K562 (cell line): ENCODE measurements around the gene MYO6.

ENCODE experiments used
- CHD2 ChIP-seq: IDR thresholded peaks from 2 replicates; pipeline ENCODE4 v1.6.1; 2011; ENCODE audit warnings: low read depth, low read length
- FOXM1 ChIP-seq, 2 experiments: fragments of 450-650 bp in 1 of 2; sonication (generic) in 1 of 2; formaldehyde crosslinking in 1 of 2; IDR thresholded peaks; 2 replicates each; pipeline versions ENCODE4 v1.6.1 to v1.9.0; 2017 to 2022; ENCODE audit warnings: low read depth in 2 of 2, mild to moderate bottlenecking in 2 of 2, missing genetic modification reagents in 1 of 2, moderate library complexity in 1 of 2
- GABPB1 ChIP-seq: sonication (generic); formaldehyde crosslinking; IDR thresholded peaks from 2 replicates; pipeline ENCODE4 v1.8.0; 2022; ENCODE audit warnings: mild to moderate bottlenecking, missing genetic modification reagents
- RBM39 ChIP-seq: fragments of 200-400 bp; formaldehyde crosslinking; optimal IDR thresholded peaks from 2 replicates; pipeline ENCODE3; 2018; ENCODE audit warnings: low read depth, low read length
- RFX7 ChIP-seq: fragments of 250-450 bp; sonication (Bioruptor Pico); IDR thresholded peaks from 2 replicates; pipeline ENCODE4 v1.5.1; 2021; ENCODE audit warnings: mild to moderate bottlenecking
- SIN3A ChIP-seq, 2 experiments: fragments of 150-350 bp in 1 of 2; IDR thresholded peaks; 2 replicates each; pipeline ENCODE4 v1.6.1; 2011 to 2016; ENCODE audit warnings: borderline replicate concordance in 2 of 2, low read depth in 2 of 2, low read length in 2 of 2, mild to moderate bottlenecking in 2 of 2, moderate library complexity in 2 of 2; ENCODE audit not compliant: control insufficient read depth in 1 of 2
- SRSF3 ChIP-seq: fragments of 200-400 bp; formaldehyde crosslinking; IDR thresholded peaks from 2 replicates; pipeline ENCODE4 v1.6.1; 2016; ENCODE audit warnings: mild to moderate bottlenecking, low read length, moderate library complexity; ENCODE audit not compliant: insufficient read depth
- TEAD4 ChIP-seq, 2 experiments: sonication (generic) in 1 of 2; formaldehyde crosslinking in 1 of 2; IDR thresholded peaks; 2 replicates each; pipeline versions ENCODE4 v1.6.1 to v1.8.0; 2012 to 2022; ENCODE audit warnings: borderline replicate concordance in 1 of 2, inconsistent platforms in 1 of 2, low read length in 1 of 2, mild to moderate bottlenecking in 1 of 2, missing genetic modification reagents in 1 of 2
- TRIM28 ChIP-seq: fragments of 450-650 bp; IDR thresholded peaks from 2 replicates; pipeline ENCODE4 v1.6.1; 2017
- YBX1 ChIP-seq: fragments of 450-650 bp; IDR thresholded peaks from 2 replicates; pipeline ENCODE4 v1.7.1; 2016; ENCODE audit warnings: mild to moderate bottlenecking

- TF ChIP-seq GABPB1 (CRISPR knock-in tag) (no peak), TRIM28 (no peak), SIN3A (IDR thresholded peaks at IDR 0.05; ENCODE audit: borderline replicate concordance in 2 of 2, control insufficient read depth in 1 of 2, low read depth in 2 of 2, low read length in 2 of 2) (no peak), YBX1 (no peak), RFX7 (CRISPR knock-in tag) (no peak), SRSF3 (no peak), CHD2 (no peak), TEAD4 (IDR thresholded peaks at IDR 0.05; ENCODE audit: low read length) (no peak), TEAD4 (CRISPR knock-in tag; IDR thresholded peaks at IDR 0.05; ENCODE audit: borderline replicate concordance) (no peak), FOXM1 (IDR thresholded peaks at IDR 0.05; ENCODE audit: low read depth) (no peak), FOXM1 (CRISPR knock-in tag; IDR thresholded peaks at IDR 0.05; ENCODE audit: low read depth) (no peak), RBM39 (no peak)
Measured at GRCh38 chr6:75746221-75746620, 2.8 kb upstream of the MYO6 start.
